ENCODE results near the gene A1BG.

GRCh38 chr19:58395979-58396627 lies 42.8 kb upstream of the A1BG start:
- TF ChIP-seq ZFX (IDR thresholded peaks at IDR 0.05; ENCODE audit: borderline replicate concordance) (no peak), CTCF (IDR thresholded peaks at IDR 0.05) (no peak)
